Smooth muscle cell (in vitro differentiated cells): ENCODE measurements around the gene AIFM2. TPM values are rescaled to one million over a fixed set of nuclear protein-coding genes. Genes with fewer than 3 reads are reported as not detected.

ENCODE experiments used
- DNase-seq: peaks from one replicate; lab custom pipeline; 2025; ENCODE audit not compliant: unreplicated experiment; lab: John Stamatoyannopoulos, UW
- H2AFZ ChIP-seq: fragments of 200-600 bp; sonication (generic); 2 replicates; pipeline ENCODE4 v1.6.0; 2016; ENCODE audit warnings: antibody characterized with exemption, low read depth, mild to moderate bottlenecking
- H3F3A ChIP-seq: fragments of 200-600 bp; sonication (generic); 2 replicates; pipeline ENCODE4 v1.6.0; 2017; ENCODE audit warnings: antibody characterized with exemption, low read depth
- H3K27ac ChIP-seq: fragments of 200-600 bp; sonication (generic); 2 replicates; pipeline ENCODE4 v1.5.1; 2016; ENCODE audit warnings: low read depth, mild to moderate bottlenecking
- H3K27me3 ChIP-seq: fragments of 200-600 bp; sonication (generic); 2 replicates; pipeline ENCODE4 v1.6.1; 2016; ENCODE audit warnings: low read depth, mild to moderate bottlenecking
- H3K36me3 ChIP-seq: fragments of 200-600 bp; sonication (generic); 2 replicates; pipeline ENCODE4 v1.5.1; 2016; ENCODE audit warnings: low read depth
- H3K4me1 ChIP-seq: fragments of 200-600 bp; sonication (generic); 2 replicates; pipeline ENCODE4 v1.5.1; 2016; ENCODE audit warnings: low read depth
- H3K4me2 ChIP-seq: fragments of 200-600 bp; sonication (generic); 2 replicates; pipeline ENCODE4 v1.6.0; 2016; ENCODE audit warnings: mild to moderate bottlenecking
- H3K4me3 ChIP-seq: fragments of 200-600 bp; sonication (generic); 2 replicates; pipeline ENCODE4 v1.5.1; 2016; ENCODE audit warnings: mild to moderate bottlenecking
- H3K79me2 ChIP-seq: fragments of 200-600 bp; sonication (generic); 2 replicates; pipeline ENCODE4 v1.6.0; 2016; ENCODE audit warnings: low read depth, mild to moderate bottlenecking
- H3K9ac ChIP-seq: fragments of 200-600 bp; sonication (generic); 2 replicates; pipeline ENCODE4 v1.6.0; 2016; ENCODE audit warnings: low read depth
- H3K9me3 ChIP-seq: fragments of 200-600 bp; sonication (generic); replicated peaks from 2 replicates; pipeline ENCODE4 v1.5.1; 2016; ENCODE audit warnings: low read depth
- H4K20me1 ChIP-seq: fragments of 200-600 bp; sonication (generic); 2 replicates; pipeline ENCODE4 v1.6.0; 2016; ENCODE audit warnings: low read depth
- WGBS: methylation state at CpG from one replicate; pipeline ENCODE4 v1.1.7; 2016; ENCODE audit warnings: low lambda C conversion rate; 5-methylcytosine and 5-hydroxymethylcytosine counted together
- polyA plus RNA-seq: library from polyadenylated mRNA; unstranded; fragments of >200 nt; fragmentation: Nextera tagmentation; extraction: Ambion mirVana; gene quantifications from 2 replicates; pipeline ENCODE4 v1.2.1, GENCODE V29; 2016
- total RNA-seq: library from RNA; depleted of rRNA; stranded (reverse); fragments of >200 nt; gene quantifications from 2 replicates; pipeline ENCODE4 v1.2.3, GENCODE V29; 2014
- TF ChIP-seq, protein P1 (sequence below): fragments of 200-600 bp; sonication (generic); IDR thresholded peaks from 2 replicates; pipeline ENCODE4 v1.5.1; 2017; ENCODE audit warnings: borderline replicate concordance, mild to moderate bottlenecking, antibody characterized with exemption; ENCODE audit not compliant: insufficient read depth, poor library complexity, severe bottlenecking

AIFM2 gene
- total and polyA plus RNA-seq, 2 experiments from 2014 or later, result 2.2 to 3.6 TPM

DNA sequence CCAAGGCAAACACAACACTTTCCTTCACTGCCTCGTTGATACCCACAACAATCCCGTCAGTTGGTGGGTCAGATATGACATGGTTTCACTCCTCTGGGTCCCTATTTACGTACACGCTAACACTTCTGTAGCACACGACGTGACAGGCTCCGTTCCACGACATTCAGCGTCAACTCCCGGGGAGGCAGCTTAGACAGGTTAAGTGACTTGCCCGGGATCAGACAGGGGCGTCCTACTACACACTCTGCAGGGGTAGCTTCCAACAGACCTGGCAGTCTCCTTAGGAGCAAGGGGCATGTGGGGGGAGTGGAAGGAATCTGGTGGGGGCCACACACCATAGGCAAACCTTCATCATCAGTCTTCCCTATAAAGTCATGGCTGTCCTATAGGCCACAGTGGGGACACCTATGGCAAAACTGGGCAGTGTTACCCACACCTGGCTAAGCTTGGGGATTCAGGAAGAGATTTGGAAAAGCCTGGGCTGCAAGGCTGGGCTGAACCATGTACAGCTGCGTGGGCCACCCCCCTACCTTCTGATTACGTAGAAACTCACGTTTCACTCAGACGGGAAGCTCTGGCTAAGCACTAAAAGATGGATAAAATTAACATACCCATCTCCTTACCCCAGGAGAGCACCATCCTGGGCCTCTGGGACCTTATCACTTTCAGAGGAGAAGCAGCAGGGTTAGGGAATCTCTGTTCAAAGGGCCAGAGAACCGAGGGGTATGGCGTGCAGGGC is 11.9 kb upstream of the AIFM2 start:
- Histone ChIP-seq H3K4me3 (no peak overlapping the region), H3K4me1 (peaks cover 16% of the 10 kb centered on the region), H4K20me1 (peaks cover 80% of the 10 kb centered on the region), H3F3A (peaks cover 25% of the 10 kb centered on the region), H2AFZ (no peak overlapping the region), H3K27ac (no peak overlapping the region), H3K9me3 (no peaks in the 10 kb centered on the region), H3K9ac (no peak overlapping the region), H3K36me3 (no peaks in the 10 kb centered on the region), H3K79me2 (peaks cover 8% of the 10 kb centered on the region), H3K4me2 (peak overlapping the region; percentile 99), H3K27me3 (no peaks in the 10 kb centered on the region)
- TF ChIP-seq, protein P1, sequence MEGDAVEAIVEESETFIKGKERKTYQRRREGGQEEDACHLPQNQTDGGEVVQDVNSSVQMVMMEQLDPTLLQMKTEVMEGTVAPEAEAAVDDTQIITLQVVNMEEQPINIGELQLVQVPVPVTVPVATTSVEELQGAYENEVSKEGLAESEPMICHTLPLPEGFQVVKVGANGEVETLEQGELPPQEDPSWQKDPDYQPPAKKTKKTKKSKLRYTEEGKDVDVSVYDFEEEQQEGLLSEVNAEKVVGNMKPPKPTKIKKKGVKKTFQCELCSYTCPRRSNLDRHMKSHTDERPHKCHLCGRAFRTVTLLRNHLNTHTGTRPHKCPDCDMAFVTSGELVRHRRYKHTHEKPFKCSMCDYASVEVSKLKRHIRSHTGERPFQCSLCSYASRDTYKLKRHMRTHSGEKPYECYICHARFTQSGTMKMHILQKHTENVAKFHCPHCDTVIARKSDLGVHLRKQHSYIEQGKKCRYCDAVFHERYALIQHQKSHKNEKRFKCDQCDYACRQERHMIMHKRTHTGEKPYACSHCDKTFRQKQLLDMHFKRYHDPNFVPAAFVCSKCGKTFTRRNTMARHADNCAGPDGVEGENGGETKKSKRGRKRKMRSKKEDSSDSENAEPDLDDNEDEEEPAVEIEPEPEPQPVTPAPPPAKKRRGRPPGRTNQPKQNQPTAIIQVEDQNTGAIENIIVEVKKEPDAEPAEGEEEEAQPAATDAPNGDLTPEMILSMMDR, result no peak
- 88% methylated on average over 18 of the region's 18 CpGs for WGBS
- no peak for DNase-seq

DNA sequence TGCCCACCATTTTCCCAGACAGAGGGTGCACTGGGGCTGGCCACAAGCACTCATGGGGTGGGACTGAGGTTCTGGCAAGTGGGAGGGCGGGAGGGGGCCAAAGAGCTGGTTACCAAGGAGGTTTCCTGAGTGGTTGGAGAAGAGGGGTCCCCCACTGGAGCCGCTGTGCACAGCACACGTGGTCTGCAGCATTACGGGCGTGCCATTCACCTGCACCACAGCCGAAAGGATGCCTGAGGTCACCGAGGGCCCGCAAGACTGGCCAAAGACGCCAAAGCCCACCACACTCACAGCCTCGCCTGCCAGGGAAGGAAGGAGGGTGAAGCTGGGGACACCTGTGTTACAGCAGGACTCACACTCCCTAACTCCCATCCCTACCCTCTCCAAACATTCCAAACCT is 9.9 kb upstream of the AIFM2 start:
- no peak for DNase-seq
- H3K9ac ChIP-seq, result no peak overlapping the region
- H2AFZ ChIP-seq, result no peak overlapping the region
- H3F3A ChIP-seq, result peaks cover 10% of the 10 kb centered on the region
- no peaks in the 10 kb centered on the region for H3K79me2 ChIP-seq
- H3K4me1 ChIP-seq, result peaks cover 14% of the 10 kb centered on the region
- WGBS, result 94% methylated on average over 10 of the region's 10 CpGs
- H3K36me3 ChIP-seq, result no peaks in the 10 kb centered on the region
- no peak overlapping the region for H3K4me2 ChIP-seq
- peaks cover 60% of the 10 kb centered on the region for H4K20me1 ChIP-seq
- no peak overlapping the region for H3K4me3 ChIP-seq
- H3K27ac ChIP-seq, result no peak overlapping the region
- no peaks in the 10 kb centered on the region for H3K9me3 ChIP-seq
- TF ChIP-seq, protein P1, result no peak
- no peaks in the 10 kb centered on the region for H3K27me3 ChIP-seq

DNA sequence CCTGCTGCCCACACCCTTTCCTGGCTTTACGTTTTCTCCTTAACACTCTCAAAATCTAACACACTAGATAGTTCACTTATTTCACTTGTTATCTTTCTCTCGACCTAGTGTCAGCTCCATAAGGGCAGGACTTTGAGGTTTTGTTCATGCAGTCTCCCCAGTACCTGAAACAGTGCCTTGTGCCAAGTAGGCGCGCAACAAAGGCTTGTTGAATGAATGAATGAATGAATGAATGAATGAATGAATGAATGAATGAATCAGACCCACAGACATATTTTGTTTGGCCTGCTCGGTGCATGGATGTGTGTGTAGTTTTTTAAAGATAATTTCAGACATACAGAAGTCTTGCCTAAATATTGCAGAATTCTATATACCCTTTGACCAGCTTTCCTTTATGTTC is 7.7 kb upstream of the AIFM2 start:
- H4K20me1 ChIP-seq, result peaks cover 41% of the 10 kb centered on the region
- WGBS, result 88% methylated on average over 5 of the region's 5 CpGs

DNA sequence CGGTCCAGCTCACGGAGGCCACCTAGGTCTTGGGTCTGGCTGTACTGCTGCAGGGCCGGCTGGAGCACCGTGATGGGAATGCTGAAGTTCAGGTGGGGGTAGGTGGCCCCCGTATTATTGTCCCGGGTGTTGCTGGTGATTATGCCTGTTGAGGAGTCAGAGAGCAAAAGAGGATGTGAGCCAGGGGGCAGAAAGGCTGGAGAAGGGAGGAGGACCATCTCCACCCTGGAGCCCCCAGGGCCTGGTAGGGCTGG is 7.3 kb upstream of the AIFM2 start:
- no peaks in the 10 kb centered on the region for H3K27me3 ChIP-seq
- DNase-seq, result no peak
- H2AFZ ChIP-seq, result no peak overlapping the region
- H3K4me3 ChIP-seq, result no peak overlapping the region
- H3K9ac ChIP-seq, result no peak overlapping the region
- peaks cover 2% of the 10 kb centered on the region for H3K4me1 ChIP-seq
- TF ChIP-seq, protein P1, result no peak
- no peaks in the 10 kb centered on the region for H3K79me2 ChIP-seq
- no peak overlapping the region for H3K27ac ChIP-seq
- H3K4me2 ChIP-seq, result no peak overlapping the region
- H3K36me3 ChIP-seq, result no peaks in the 10 kb centered on the region
- no peaks in the 10 kb centered on the region for H3K9me3 ChIP-seq
- H4K20me1 ChIP-seq, result peaks cover 37% of the 10 kb centered on the region
- WGBS, result 91% methylated on average over 6 of the region's 6 CpGs
- H3F3A ChIP-seq, result no peaks in the 10 kb centered on the region

More for the DNA sequence above, 7.7 kb upstream of the AIFM2 start:
- no peak for DNase-seq
- Histone ChIP-seq H3F3A (no peaks in the 10 kb centered on the region), H3K27me3 (no peaks in the 10 kb centered on the region), H3K27ac (no peak overlapping the region), H3K79me2 (no peaks in the 10 kb centered on the region), H3K4me2 (no peak overlapping the region), H3K4me1 (peaks cover 6% of the 10 kb centered on the region), H3K4me3 (no peak overlapping the region), H3K36me3 (no peaks in the 10 kb centered on the region), H3K9me3 (no peaks in the 10 kb centered on the region), H2AFZ (no peak overlapping the region), H3K9ac (no peak overlapping the region)
- TF ChIP-seq, protein P1, result no peak
